OCI-LY3 (cell line): Measurements from ENCODE around the gene COL9A2.

Experiments
- EZH2phosphoT487 ChIP-seq: fragments of 200-600 bp; shearing (Covaris generic); IDR thresholded peaks from 2 replicates; pipeline ENCODE4 v1.6.1; 2018; ENCODE audit warnings: antibody characterized with exemption, mixed run types, low read depth
- TF ChIP-seq, protein P1 (sequence below): fragments of 200-600, 300-600 bp; sonication (generic); IDR thresholded peaks from 2 replicates; pipeline ENCODE4 v1.5.1; 2014; ENCODE audit warnings: antibody characterized with exemption, low read length, low read depth

DNA sequence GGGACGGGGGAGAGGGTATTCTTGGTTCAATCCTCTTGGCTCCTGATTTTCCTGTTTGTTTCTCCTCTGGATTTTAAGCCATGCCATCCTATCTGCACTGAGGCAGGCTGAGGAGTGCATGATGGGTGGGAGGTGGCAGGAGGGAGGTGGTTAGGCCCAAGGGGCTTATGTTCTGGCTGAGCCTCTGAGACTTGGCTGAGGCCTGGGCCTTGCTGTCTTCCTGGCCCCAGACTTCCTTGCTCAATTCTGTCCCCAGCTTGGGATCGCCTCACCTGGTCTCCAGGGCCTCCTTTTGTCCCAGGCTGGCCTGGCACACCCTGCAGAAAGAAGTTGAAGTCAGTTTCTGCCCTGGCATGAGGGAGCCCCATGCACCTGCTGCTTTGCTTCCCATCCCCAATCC, 11.2 kb downstream of the COL9A2 start:
- TF ChIP-seq, protein P1, sequence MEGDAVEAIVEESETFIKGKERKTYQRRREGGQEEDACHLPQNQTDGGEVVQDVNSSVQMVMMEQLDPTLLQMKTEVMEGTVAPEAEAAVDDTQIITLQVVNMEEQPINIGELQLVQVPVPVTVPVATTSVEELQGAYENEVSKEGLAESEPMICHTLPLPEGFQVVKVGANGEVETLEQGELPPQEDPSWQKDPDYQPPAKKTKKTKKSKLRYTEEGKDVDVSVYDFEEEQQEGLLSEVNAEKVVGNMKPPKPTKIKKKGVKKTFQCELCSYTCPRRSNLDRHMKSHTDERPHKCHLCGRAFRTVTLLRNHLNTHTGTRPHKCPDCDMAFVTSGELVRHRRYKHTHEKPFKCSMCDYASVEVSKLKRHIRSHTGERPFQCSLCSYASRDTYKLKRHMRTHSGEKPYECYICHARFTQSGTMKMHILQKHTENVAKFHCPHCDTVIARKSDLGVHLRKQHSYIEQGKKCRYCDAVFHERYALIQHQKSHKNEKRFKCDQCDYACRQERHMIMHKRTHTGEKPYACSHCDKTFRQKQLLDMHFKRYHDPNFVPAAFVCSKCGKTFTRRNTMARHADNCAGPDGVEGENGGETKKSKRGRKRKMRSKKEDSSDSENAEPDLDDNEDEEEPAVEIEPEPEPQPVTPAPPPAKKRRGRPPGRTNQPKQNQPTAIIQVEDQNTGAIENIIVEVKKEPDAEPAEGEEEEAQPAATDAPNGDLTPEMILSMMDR, result no peak; the same call in 1 of the 2 replicates
- TF ChIP-seq EZH2phosphoT487, result no peak
